RWPE1 (cell line): ENCODE measurements around the gene TSPAN32.
"Not testable (repeated sequence)": the region's sequence is repeated elsewhere in the genome, so short reads cannot be mapped to it uniquely, and the experiment has no call there.

Source experiments
- CTCF ChIA-PET: fragments of 350-600 bp; sonication (Branson Sonifier 250); formaldehyde crosslinking; extraction: SDS; loops from one replicate; lab custom pipeline; 2021; lab: Yijun Ruan, JAX
- POLR2A ChIA-PET: fragments of 400-600 bp; formaldehyde crosslinking; extraction: SDS; loops from one replicate; lab custom pipeline; 2020; ENCODE audit warnings: antibody characterized with exemption; ENCODE audit not compliant: low non-redundant PET; lab: Yijun Ruan, JAX
- DNase-seq: peaks from one replicate; pipeline ENCODE4 v3.0.0; 2012; ENCODE audit warnings: low spot score
- H3K27ac ChIP-seq: fragments of 450-650 bp; 2 replicates; pipeline ENCODE4 v1.5.1; 2017
- TF ChIP-seq, protein P1 (sequence below): fragments of 450-650 bp; conservative IDR thresholded peaks from 2 replicates; pipeline ENCODE4 v1.5.1; 2017; ENCODE audit warnings: low read depth, mild to moderate bottlenecking

The TSPAN32 gene

GRCh38 chr11:2360081-2360642 is 58.3 kb downstream of the TSPAN32 start:
- CTCF ChIA-PET, result interaction anchor here (0.6 to 1.0 kb wide), 2 partner anchors 60 to 416 kb away, joined by 3 read pairs; no protein-coding TSS in a partner anchor
- no peak overlapping the region for H3K27ac ChIP-seq
- DNase-seq, result no peak
- POLR2A ChIA-PET, result no interaction called here
- TF ChIP-seq, protein P1, sequence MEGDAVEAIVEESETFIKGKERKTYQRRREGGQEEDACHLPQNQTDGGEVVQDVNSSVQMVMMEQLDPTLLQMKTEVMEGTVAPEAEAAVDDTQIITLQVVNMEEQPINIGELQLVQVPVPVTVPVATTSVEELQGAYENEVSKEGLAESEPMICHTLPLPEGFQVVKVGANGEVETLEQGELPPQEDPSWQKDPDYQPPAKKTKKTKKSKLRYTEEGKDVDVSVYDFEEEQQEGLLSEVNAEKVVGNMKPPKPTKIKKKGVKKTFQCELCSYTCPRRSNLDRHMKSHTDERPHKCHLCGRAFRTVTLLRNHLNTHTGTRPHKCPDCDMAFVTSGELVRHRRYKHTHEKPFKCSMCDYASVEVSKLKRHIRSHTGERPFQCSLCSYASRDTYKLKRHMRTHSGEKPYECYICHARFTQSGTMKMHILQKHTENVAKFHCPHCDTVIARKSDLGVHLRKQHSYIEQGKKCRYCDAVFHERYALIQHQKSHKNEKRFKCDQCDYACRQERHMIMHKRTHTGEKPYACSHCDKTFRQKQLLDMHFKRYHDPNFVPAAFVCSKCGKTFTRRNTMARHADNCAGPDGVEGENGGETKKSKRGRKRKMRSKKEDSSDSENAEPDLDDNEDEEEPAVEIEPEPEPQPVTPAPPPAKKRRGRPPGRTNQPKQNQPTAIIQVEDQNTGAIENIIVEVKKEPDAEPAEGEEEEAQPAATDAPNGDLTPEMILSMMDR, result no peak

DNA sequence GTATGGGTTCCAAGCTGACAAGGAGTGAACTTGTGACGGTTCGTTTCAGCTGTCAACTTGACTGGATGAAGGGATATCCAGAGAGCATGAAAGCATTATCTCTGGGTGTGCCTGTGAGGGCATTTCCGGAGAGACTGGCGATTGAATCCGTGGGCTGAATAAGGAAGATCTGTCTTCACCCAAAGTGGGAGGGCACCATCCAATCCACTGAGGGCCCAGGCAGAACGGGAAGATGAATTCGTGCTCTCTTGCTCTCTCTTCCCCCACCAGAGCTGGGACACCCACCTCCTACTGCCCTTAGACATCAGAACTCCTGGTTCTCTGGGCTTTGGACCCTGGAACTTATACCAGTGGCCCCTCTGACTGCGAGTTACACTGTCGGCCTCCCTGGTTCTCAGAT is 59.8 kb downstream of the TSPAN32 start:
- TF ChIP-seq, protein P1, result no peak
- DNase-seq, result no peak
- H3K27ac ChIP-seq, result no peak overlapping the region
- ChIA-PET CTCF (no interaction called here), POLR2A (no interaction called here)

GRCh38 chr11:2362414-2362813 is 60.6 kb downstream of the TSPAN32 start:
- ChIA-PET CTCF (no interaction called here), POLR2A (no interaction called here)
- H3K27ac ChIP-seq, result no peak overlapping the region
- no peak for DNase-seq
- TF ChIP-seq, protein P1, result no peak

DNA sequence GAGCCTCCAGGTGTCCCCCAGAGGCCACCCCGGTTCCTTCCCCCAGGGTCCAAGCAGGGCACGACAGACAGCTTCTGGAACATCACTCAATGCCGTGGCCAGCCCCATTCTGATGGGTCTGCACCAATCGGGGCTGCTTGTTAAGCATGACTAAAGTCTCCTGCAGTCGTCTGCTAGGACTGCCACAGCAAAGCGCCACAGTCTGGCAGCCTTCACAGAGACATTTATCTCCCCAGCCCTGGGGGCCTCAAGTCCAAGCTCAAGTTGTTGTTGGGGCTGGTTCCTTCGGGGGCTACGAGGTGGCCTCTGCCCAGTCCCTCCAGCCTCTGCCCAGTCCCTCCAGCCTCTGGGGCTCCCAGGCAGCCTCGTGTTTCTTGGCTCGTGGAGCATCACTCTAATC is 61.3 kb downstream of the TSPAN32 start:
- ChIA-PET POLR2A (no interaction called here), CTCF (no interaction called here)
- no peak overlapping the region for H3K27ac ChIP-seq
- TF ChIP-seq, protein P1, result no peak
- no peak for DNase-seq

GRCh38 chr11:2363577-2364370 is 62.0 kb downstream of the TSPAN32 start:
- DNase-seq, result no peak
- POLR2A ChIA-PET, result no interaction called here
- TF ChIP-seq, protein P1, result no peak
- CTCF ChIA-PET, result no interaction called here
- no peak overlapping the region for H3K27ac ChIP-seq

DNA sequence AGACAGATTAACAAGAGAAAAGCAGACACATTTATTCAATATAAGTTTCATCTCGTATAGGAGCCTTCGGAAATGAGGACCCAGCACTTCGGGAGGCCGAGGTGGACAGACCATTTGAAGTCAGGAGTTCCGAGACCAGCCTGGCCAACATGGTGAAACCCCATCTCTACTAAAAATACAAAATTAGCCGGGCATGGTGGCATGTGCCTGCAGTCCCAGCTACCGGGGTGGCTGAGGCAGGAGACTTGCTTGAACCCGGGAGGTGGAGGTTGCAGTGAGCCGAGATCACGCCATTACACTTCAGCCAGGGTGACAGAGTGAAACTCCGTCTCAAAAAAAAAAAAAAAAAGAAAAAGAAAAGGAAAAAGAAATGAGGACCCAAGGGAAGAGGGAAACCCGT is 62.6 kb downstream of the TSPAN32 start:
- H3K27ac ChIP-seq, CTCF ChIA-PET, DNase-seq, POLR2A ChIA-PET: not testable (repeated sequence)
